Stimulated activated CD4-positive, alpha-beta T cell treated with anti-CD3 and anti-CD28 coated beads, Interleukin-12 subunit alpha, Interleukin-12 subunit beta, amount 100 ng/mL, for 4 hours (primary cell): ENCODE results near the gene PSMG2.

Source experiments
- DNase-seq: peaks from one replicate; pipeline ENCODE4 v3.0.0-alpha.2; 2020

Gene PSMG2

DNA sequence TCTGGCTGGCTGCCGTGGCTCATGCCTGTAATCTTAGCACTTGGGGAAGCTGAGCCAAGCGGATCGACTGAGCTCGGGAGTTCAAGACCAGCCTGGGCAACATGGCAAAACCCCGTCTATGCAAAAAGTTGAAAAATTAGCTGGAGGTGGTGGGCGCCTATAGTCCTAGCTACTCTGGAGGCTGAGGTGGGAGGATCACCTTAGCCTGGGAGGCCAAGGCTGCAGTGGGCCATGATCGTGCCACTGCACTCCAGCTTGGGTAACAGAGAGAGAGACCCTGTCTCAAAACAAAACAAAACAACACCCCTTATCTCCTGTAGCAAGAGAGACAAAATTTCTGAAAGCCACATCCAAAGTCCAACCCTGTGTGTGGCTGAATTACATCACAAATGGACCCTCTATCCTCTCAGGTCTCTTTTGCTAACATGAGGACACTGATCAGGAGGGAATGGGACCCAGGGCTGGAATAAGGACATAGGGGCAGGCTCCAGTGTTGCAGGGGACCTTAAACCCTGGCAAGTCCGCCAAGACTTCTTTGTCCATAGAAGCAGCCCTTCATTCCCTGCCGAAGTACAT is 64.8 kb downstream of the PSMG2 start:
- DNase-seq = no peak

DNA sequence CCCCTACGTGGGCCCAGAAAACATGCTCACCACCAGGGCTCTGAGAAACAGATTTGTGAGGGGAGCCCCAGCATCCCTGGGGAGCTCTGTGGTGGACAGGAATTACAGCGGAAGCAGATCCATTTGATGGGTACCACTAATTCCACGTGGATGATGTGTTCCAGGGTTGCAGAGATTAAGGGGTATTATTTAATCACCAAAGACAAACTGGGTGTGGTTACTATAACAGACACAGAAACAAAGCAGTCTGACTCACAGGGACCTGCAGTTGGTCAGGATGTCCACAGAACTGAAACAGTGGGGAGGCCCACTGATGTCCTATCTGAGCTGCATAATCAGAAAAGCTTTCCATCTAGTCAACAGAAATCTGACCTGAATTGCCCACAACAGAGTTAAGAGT is 65.8 kb downstream of the PSMG2 start:
- no peak for DNase-seq

DNA sequence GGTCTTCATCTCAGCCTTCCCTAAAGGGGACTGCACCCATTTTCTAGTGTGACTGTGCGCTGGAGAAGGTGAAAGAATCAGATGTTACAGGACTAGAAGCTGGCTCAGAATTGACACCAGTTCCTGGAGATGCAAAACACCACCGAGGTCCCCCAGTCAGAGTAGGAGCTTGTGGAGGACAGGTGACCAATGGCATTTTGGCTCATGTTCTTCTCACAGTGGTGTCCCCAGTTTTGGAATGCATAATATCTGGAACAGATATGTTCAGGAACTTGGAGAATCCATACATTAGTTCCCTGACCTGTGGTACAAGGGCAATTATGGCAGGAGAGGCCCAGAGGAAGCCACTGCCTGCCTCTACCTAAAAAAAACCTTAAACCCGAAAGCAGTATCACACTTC is 66.3 kb downstream of the PSMG2 start:
- no peak for DNase-seq

DNA sequence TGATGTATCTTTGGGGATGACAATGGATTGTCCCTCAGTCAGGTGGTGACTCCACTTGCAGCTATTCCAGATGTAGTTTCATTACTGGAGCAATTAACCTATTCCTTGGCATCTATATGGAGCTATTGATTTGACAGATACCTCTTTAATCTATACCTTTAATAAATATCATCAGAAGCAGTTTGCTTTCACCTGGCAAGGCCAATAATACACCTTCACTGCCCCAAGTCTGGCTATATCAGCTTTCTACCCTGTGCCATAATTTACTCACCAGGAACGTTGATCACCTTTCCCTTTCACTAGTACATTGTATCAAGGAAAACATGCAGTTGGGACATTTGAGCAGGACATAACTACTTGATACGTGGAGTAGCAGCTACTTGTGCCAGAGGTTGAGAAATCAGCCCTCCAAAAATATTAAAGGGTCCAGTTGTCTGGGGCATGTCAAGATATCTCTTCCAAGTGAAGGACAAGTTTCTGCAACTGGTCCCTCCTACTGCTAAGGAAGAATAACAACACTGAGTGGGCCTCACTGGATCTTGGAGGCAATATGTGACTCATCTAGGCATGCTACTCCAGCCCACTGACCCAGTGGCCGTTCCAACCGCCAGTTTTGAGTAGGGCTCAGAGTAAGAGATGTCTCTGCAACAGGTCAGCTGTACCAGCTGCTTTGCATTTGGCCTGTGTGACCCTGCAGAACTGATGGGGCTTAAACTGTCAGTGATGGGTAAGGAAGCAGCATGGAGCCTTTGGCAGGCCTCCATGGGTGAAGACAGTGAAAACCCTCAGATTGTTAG is 67.0 kb downstream of the PSMG2 start:
- DNase-seq = no peak

DNA sequence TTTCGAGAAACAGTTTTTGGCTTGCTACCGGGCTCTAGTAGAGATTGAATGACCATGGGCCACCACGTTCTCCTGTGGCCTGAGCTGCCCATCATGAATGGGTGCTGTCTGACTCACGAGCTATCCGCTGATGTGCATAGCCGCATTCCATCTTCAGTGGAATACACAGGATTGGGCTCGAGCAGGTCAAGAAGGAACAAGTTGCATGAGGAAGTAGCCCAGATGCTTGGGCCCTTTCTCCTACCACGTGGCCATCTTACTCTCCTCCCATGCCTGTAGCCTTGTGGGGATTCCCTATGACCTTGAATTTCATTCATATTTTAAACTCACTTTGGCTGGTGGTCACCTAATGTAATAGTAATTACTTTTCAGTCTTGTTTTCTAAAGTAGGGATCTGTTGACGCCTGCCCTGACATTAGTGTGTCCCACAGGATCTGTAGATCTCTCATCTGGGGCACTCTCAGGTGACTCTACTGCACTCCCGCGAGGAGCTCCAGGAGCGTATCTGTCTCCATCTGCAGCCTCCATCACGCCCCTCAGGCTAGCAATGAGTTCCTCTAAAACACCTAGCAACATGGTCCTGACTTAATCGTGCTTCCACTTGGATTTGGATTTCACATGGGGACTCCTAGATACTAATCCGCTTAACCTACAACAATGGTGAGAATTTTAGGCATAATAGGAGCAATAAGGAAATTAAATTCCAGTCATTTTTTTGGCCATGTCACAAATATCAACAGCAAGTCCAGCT is 67.8 kb downstream of the PSMG2 start:
- DNase-seq = no peak

DNA sequence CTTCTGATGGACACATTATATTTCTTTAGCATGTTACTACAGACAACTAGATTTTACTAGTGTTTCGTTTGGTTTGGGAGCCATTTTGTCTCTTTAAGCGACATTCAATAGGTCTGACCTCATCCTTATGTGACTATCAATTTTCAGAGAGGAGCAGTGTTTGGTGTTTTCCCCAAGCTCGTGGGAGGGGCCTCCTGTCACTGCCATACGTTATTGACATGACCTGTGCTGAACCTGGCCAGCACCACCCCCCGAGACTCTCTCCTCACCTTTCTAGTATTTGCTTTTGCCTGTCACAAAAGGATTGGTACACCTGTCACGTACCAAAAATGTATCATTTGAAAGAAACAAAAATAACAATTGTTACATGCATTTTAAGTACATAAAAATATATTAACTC is 69.3 kb downstream of the PSMG2 start:
- DNase-seq = no peak

DNA sequence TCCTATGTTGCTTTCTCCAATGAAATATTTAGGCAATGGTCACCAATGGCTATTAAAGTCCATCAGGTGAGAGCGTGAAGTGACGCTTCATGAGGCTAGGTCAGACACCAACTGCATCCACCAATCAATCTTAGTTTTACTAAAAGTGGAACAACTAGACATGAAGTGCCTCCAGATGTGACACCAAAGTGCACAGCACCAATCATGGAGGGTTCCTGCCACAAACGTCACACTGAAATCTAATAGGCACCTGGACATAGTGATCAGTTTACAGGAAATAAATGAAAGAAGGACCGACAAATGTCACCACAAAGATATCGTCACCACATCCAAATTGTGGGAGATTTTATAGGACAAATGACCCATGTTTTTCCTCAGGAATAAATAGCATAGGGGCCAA is 70.5 kb downstream of the PSMG2 start:
- DNase-seq = no peak

DNA sequence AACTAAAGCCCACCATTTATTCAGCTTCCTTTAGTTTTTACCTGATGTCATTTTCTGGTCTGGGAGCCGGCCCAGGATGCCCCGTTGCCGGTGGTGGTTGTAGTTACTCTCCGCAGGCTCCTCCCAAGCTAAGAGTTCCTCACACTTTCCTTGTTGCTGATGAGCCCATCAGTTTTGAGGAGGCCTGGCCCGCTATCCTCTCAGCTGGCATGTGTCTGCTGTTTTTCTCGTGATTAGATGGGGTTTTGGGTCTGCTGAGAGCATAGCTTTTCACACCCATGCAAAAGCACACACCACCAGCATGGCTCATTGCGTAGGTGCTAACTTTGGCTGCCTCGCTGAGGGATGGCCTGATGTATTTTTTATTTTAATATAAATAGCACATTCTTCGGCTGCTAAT is 72.1 kb downstream of the PSMG2 start:
- no peak for DNase-seq
